ENCODE measurements around the gene ALK. TPM values are rescaled to one million over a fixed set of nuclear protein-coding genes. Genes with fewer than 3 reads are reported as not detected.

Gene ALK
- polyA plus RNA-seq, 3 donors = not detected

GRCh38 chr2:29332540-29332939 is 588.8 kb downstream of the ALK start:
- no peaks in the 10 kb centered on the region for H3K36me3 Mint-ChIP-seq
- intact Hi-C loops (cut with micrococcal nuclease) = no loop called here
- TF ChIP-seq, protein P1, sequence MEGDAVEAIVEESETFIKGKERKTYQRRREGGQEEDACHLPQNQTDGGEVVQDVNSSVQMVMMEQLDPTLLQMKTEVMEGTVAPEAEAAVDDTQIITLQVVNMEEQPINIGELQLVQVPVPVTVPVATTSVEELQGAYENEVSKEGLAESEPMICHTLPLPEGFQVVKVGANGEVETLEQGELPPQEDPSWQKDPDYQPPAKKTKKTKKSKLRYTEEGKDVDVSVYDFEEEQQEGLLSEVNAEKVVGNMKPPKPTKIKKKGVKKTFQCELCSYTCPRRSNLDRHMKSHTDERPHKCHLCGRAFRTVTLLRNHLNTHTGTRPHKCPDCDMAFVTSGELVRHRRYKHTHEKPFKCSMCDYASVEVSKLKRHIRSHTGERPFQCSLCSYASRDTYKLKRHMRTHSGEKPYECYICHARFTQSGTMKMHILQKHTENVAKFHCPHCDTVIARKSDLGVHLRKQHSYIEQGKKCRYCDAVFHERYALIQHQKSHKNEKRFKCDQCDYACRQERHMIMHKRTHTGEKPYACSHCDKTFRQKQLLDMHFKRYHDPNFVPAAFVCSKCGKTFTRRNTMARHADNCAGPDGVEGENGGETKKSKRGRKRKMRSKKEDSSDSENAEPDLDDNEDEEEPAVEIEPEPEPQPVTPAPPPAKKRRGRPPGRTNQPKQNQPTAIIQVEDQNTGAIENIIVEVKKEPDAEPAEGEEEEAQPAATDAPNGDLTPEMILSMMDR (IDR thresholded peaks at IDR 0.05) = no peak
- no peaks in the 10 kb centered on the region for H3K36me3 ChIP-seq (replicated peaks in 1 of 2; ENCODE audit: control insufficient read depth in 1 of 2, insufficient read depth in 2 of 2, low read length in 2 of 2)
- H3K9ac ChIP-seq (ENCODE audit: insufficient read depth, low read length, poor library complexity, severe bottlenecking) = no peak overlapping the region
- DNase-seq = no peak
- H3K79me2 ChIP-seq (ENCODE audit: insufficient read depth, low read length) = no peaks in the 10 kb centered on the region
- H3K27me3 ChIP-seq (ENCODE audit: control insufficient read depth in 2 of 2, insufficient read depth in 2 of 2, low read length in 2 of 2) = no peaks in the 10 kb centered on the region
- H3K4me2 ChIP-seq (replicated peaks; ENCODE audit: extremely low read depth, low read length, poor library complexity, severe bottlenecking) = no peak overlapping the region
- peaks cover 4 to 7% (median 5%) of the 10 kb centered on the region in 3 donors for H3K27me3 Mint-ChIP-seq (ENCODE audit: low read depth in 3 of 3)
- H3K27ac ChIP-seq (ENCODE audit: low read depth in 1 of 2, low read length in 2 of 2) = no peak overlapping the region
- no peaks in the 10 kb centered on the region for H3K9me3 ChIP-seq (replicated peaks in 1 of 2; ENCODE audit: control insufficient read depth in 1 of 2, insufficient read depth in 1 of 2, low read length in 2 of 2)
- H2AFZ ChIP-seq (ENCODE audit: insufficient read depth, low read depth, low read length, poor library complexity, severe bottlenecking) = no peak overlapping the region
- H3K9me3 Mint-ChIP-seq = no peaks in the 10 kb centered on the region
- H3K4me3 Mint-ChIP-seq = no peak overlapping the region
- no peaks in the 10 kb centered on the region for H3K4me1 Mint-ChIP-seq
- H3K4me1 ChIP-seq (ENCODE audit: control insufficient read depth in 1 of 2, insufficient read depth in 2 of 2, low read length in 2 of 2) = no peaks in the 10 kb centered on the region
- H3K4me3 ChIP-seq (replicated peaks in 1 of 3; ENCODE audit: low read depth in 2 of 3, low read length in 3 of 3) = no peak overlapping the region
- WGBS (ENCODE audit: insufficient coverage) = no CpG with 5 or more reads among the region's 2 CpGs
- no peaks in the 10 kb centered on the region for H4K20me1 ChIP-seq (ENCODE audit: insufficient read depth, low read length)
- no peak overlapping the region for H3K27ac Mint-ChIP-seq

GRCh38 chr2:29329899-29330298 is 591.5 kb downstream of the ALK start:
- Histone ChIP-seq H3K4me1 (ENCODE audit: control insufficient read depth in 1 of 2, insufficient read depth in 2 of 2, low read length in 2 of 2) (no peaks in the 10 kb centered on the region), H3K27me3 (ENCODE audit: control insufficient read depth in 2 of 2, insufficient read depth in 2 of 2, low read length in 2 of 2) (no peaks in the 10 kb centered on the region), H3K27ac (ENCODE audit: low read depth in 1 of 2, low read length in 2 of 2) (no peak overlapping the region), H3K79me2 (ENCODE audit: insufficient read depth, low read length) (no peaks in the 10 kb centered on the region), H3K36me3 (replicated peaks in 1 of 2; ENCODE audit: control insufficient read depth in 1 of 2, insufficient read depth in 2 of 2, low read length in 2 of 2) (no peaks in the 10 kb centered on the region), H3K4me2 (replicated peaks; ENCODE audit: extremely low read depth, low read length, poor library complexity, severe bottlenecking) (no peak overlapping the region), H3K4me3 (replicated peaks in 1 of 3; ENCODE audit: low read depth in 2 of 3, low read length in 3 of 3) (no peak overlapping the region), H3K9me3 (replicated peaks in 1 of 2; ENCODE audit: control insufficient read depth in 1 of 2, insufficient read depth in 1 of 2, low read length in 2 of 2) (no peaks in the 10 kb centered on the region), H4K20me1 (ENCODE audit: insufficient read depth, low read length) (no peaks in the 10 kb centered on the region), H3K9ac (ENCODE audit: insufficient read depth, low read length, poor library complexity, severe bottlenecking) (no peak overlapping the region), H2AFZ (ENCODE audit: insufficient read depth, low read depth, low read length, poor library complexity, severe bottlenecking) (no peak overlapping the region)
- TF ChIP-seq, protein P1 (IDR thresholded peaks at IDR 0.05) = peak; percentile 57
- Mint-ChIP-seq H3K27me3 (ENCODE audit: low read depth in 3 of 3) (peaks cover 3 to 12% (median 10%) of the 10 kb centered on the region in 3 donors), H3K4me3 (no peak overlapping the region), H3K4me1 (peaks cover 7% of the 10 kb centered on the region), H3K27ac (no peak overlapping the region), H3K36me3 (no peaks in the 10 kb centered on the region), H3K9me3 (no peaks in the 10 kb centered on the region)
- WGBS (ENCODE audit: insufficient coverage) = 83% methylated on average over 1 of the region's 3 CpGs
- intact Hi-C loops (cut with micrococcal nuclease) = no loop called here
- DNase-seq = peak; percentile 25 to 38 (median 33)

All from CD14-positive monocyte (primary cell).